ENCODE measurements around the gene ZNF837. TPM values are rescaled to one million over a fixed set of nuclear protein-coding genes. Genes with fewer than 3 reads are reported as not detected.

Gene ZNF837
- total and polyA plus RNA-seq, 2 of the 13 experiments (the other 11 are each of a cell fraction or from before 2014, with no cell fraction given): 0.29 to 1.3 TPM

DNA sequence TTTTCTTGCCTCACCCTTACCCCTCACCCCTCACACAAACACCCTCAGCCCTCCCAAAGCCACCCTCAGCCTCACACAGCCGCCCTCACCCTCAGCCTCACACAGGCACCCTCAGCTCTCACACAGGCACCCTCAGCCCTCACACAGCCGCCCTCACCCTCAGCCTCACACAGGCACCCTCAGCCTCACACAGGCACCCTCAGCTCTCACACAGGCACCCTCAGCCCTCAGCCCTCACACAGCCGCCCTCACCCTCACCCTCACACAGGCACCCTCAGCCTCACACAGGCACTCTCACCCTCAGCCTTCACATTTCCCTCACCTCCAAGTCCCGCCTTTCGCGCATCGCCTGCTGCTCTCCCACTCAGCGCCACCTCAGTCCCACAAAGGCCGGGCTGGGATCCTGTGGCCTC lies 54.3 kb downstream of the ZNF837 start (continued):
- TF ChIP-seq CAMTA2 (CRISPR knock-in tag; IDR thresholded peaks at IDR 0.05; ENCODE audit: borderline replicate concordance) (0 out of 2 replicates have a peak, but pooled peaks have one; percentile 70), ZNF292 (CRISPR knock-in tag; IDR thresholded peaks at IDR 0.05; ENCODE audit: borderline replicate concordance, low read depth) (0 out of 2 replicates have a peak, but pooled peaks have one; percentile 46), ZNF431 (CRISPR knock-in tag; IDR thresholded peaks at IDR 0.05; ENCODE audit: borderline replicate concordance, low read depth) (0 out of 2 replicates have a peak, but pooled peaks have one; percentile 34), ZNF567 (CRISPR knock-in tag; IDR thresholded peaks at IDR 0.05; ENCODE audit: borderline replicate concordance) (peak; percentile 53; the same call in 1 of the 2 replicates), ZNF12 (CRISPR knock-in tag; IDR thresholded peaks at IDR 0.05) (no peak), ZMYM3 (CRISPR knock-in tag; IDR thresholded peaks at IDR 0.05) (peak; percentile 16; the same call in 1 of the 2 replicates), SP140L (CRISPR knock-in tag; IDR thresholded peaks at IDR 0.05; ENCODE audit: borderline replicate concordance) (no peak), ARID2 (CRISPR knock-in tag; IDR thresholded peaks at IDR 0.05; ENCODE audit: borderline replicate concordance) (0 out of 2 replicates have a peak, but pooled peaks have one; percentile 75), YY1 (IDR thresholded peaks at IDR 0.05; ENCODE audit: insufficient read depth, insufficient replicate concordance, low read depth, low read length) (no peak), ZKSCAN5 (CRISPR knock-in tag; IDR thresholded peaks at IDR 0.05) (peak; percentile 69; the same call in 1 of the 2 replicates), ZNF326 (CRISPR knock-in tag; IDR thresholded peaks at IDR 0.05; ENCODE audit: borderline replicate concordance) (no peak), ZNF781 (CRISPR knock-in tag; IDR thresholded peaks at IDR 0.05; ENCODE audit: borderline replicate concordance, not compliant biosample characterization) (peak; percentile 53), ZNF138 (CRISPR knock-in tag; IDR thresholded peaks at IDR 0.05; ENCODE audit: low read depth) (0 out of 2 replicates have a peak, but pooled peaks have one; percentile 65)
- TF ChIP-seq, protein P1, sequence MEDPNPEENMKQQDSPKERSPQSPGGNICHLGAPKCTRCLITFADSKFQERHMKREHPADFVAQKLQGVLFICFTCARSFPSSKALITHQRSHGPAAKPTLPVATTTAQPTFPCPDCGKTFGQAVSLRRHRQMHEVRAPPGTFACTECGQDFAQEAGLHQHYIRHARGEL (CRISPR knock-in tag; IDR thresholded peaks at IDR 0.05): 0 out of 2 replicates have a peak, but pooled peaks have one; percentile 17
- TF ChIP-seq, protein P2, sequence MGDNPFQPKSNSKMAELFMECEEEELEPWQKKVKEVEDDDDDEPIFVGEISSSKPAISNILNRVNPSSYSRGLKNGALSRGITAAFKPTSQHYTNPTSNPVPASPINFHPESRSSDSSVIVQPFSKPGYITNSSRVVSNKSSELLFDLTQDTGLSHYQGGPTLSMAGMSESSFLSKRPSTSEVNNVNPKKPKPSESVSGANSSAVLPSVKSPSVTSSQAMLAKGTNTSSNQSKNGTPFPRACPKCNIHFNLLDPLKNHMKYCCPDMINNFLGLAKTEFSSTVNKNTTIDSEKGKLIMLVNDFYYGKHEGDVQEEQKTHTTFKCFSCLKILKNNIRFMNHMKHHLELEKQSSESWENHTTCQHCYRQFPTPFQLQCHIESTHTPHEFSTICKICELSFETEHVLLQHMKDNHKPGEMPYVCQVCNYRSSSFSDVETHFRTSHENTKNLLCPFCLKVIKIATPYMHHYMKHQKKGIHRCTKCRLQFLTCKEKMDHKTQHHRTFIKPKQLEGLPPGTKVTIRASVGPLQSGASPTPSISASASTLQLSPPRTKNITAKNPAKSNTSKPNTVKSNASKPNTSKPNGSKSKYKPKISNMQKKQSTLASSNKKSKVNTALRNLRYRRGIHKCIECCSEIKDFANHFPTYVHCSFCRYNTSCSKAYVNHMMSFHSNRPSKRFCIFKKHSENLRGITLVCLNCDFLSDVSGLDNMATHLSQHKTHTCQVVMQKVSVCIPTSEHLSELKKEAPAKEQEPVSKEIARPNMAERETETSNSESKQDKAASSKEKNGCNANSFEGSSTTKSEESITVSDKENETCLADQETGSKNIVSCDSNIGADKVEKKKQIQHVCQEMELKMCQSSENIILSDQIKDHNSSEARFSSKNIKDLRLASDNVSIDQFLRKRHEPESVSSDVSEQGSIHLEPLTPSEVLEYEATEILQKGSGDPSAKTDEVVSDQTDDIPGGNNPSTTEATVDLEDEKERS (CRISPR knock-in tag; IDR thresholded peaks at IDR 0.05): 0 out of 2 replicates have a peak, but pooled peaks have one; percentile 16
- TF ChIP-seq, protein P3, sequence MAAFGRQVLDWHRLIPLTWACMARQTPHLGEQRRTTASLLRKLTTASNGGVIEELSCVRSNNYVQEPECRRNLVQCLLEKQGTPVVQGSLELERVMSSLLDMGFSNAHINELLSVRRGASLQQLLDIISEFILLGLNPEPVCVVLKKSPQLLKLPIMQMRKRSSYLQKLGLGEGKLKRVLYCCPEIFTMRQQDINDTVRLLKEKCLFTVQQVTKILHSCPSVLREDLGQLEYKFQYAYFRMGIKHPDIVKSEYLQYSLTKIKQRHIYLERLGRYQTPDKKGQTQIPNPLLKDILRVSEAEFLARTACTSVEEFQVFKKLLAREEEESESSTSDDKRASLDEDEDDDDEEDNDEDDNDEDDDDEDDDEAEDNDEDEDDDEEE (CRISPR knock-in tag; IDR thresholded peaks at IDR 0.05): 0 out of 2 replicates have a peak, but pooled peaks have one; percentile 37
